GM13976 (cell line): ENCODE results near the gene CISD3.
"Not testable (repeated sequence)": the region's sequence is repeated elsewhere in the genome, so short reads cannot be mapped to it uniquely, and the experiment has no call there.

Experiments
- DNase-seq: peaks from one replicate; pipeline ENCODE4 v3.0.0; 2012; ENCODE audit warnings: low spot score
- CTCF ChIP-seq: IDR thresholded peaks from 2 replicates; pipeline ENCODE4 v1.5.1; 2012; ENCODE audit warnings: borderline replicate concordance, mild to moderate bottlenecking; ENCODE audit not compliant: insufficient read depth; ENCODE audit errors: extremely low read depth, missing control alignments, control extremely low read depth
- in situ Hi-C: fragments of 300-500 bp; cut with MboI; formaldehyde crosslinking; loops from one replicate; pipeline ENCODE4 v1.12.0; 2022; ENCODE audit warnings: low sequenced_read_pairs, mixed read lengths, inconsistent platforms; ENCODE audit not compliant: unreplicated experiment

CISD3 gene

GRCh38 chr17:38719289-38719942 lies 10.7 kb upstream of the CISD3 start:
- TF ChIP-seq CTCF, result no peak
- no peak for DNase-seq
- in situ Hi-C loops, result no loop called here

- no peak for DNase-seq
- TF ChIP-seq CTCF, result no peak
- in situ Hi-C loops, result no loop called here
Observed at GRCh38 chr17:38719943-38720641, 10.0 kb upstream of the CISD3 start.

- in situ Hi-C loops, result no loop called here
- no peak for TF ChIP-seq CTCF
Observed at GRCh38 chr17:38720941-38721340, 9.2 kb upstream of the CISD3 start.

GRCh38 chr17:38721802-38722201 lies 8.3 kb upstream of the CISD3 start:
- no peak for DNase-seq
- TF ChIP-seq CTCF, result no peak
- in situ Hi-C loops, result no loop called here

More at GRCh38 chr17:38720941-38721340, 9.2 kb upstream of the CISD3 start:
- no peak for DNase-seq

- in situ Hi-C loops, result no loop called here
- no peak for TF ChIP-seq CTCF
- no peak for DNase-seq
Observed at GRCh38 chr17:38724337-38724988, 5.7 kb upstream of the CISD3 start.

GRCh38 chr17:38725066-38725465 lies 5.1 kb upstream of the CISD3 start:
- in situ Hi-C loops, result no loop called here
- no peak for TF ChIP-seq CTCF
- DNase-seq, result no peak

- DNase-seq, in situ Hi-C loops: not testable (repeated sequence)
Observed at GRCh38 chr17:38726145-38726544, 4.0 kb upstream of the CISD3 start.
